Pancreas (tissue), 10 donors: ENCODE results near the gene ALDH4A1. TPM values are rescaled to one million over a fixed set of nuclear protein-coding genes. Genes with fewer than 3 reads are reported as not detected.

Experiments used
- ATAC-seq, 4 donors: fragments of 200-7000 bp; cut with Tn5 transposase; one replicate each; pipeline versions ENCODE4 v1.8.0 to v1.9.1; 2020; ENCODE audit warnings: mild to moderate bottlenecking in 4 of 4, moderate library complexity in 4 of 4
- DNase-seq, 6 donors: peaks; one replicate each; pipeline ENCODE4 v3.0.0-alpha.2; 2020
- FAIRE-seq: peaks from 2 replicates; lab custom pipeline; 2012; peaks lifted over from hg19 to GRCh38; lab: Jason Lieb, UNC
- H3K27ac ChIP-seq, 4 donors: fragments of 200-600 bp; sonication (generic); 1 replicate in 3 of 4; 2 replicates in 1 of 4; pipeline versions ENCODE4 v1.5.0 to v1.8.0; 2020
- H3K27me3 ChIP-seq, 4 donors: fragments of 200-600 bp; one replicate each; pipeline ENCODE4 v1.8.0; 2021
- H3K36me3 ChIP-seq, 3 donors: fragments of 200-600 bp; sonication (generic) in 1 of 3; one replicate each; pipeline versions ENCODE4 v1.5.0 to v1.8.0; 2020 to 2021
- H3K4me1 ChIP-seq, 3 donors: fragments of 200-600 bp; one replicate each; pipeline ENCODE4 v1.8.0; 2021
- H3K4me3 ChIP-seq, 4 donors: fragments of 200-600 bp; sonication (generic) in 2 of 4; one replicate each; pipeline versions ENCODE4 v1.5.0 to v1.8.0; 2020 to 2021
- H3K9me3 ChIP-seq, 4 donors: fragments of 200-600 bp; one replicate each; pipeline ENCODE4 v1.8.0; 2021
- WGBS, 2 donors: extraction: QIAGEN DNeasy Blood & Tissue Kit; methylation state at CpG; one replicate each; pipeline ENCODE4 v1.1.7; 2013; 5-methylcytosine and 5-hydroxymethylcytosine counted together
- intact Hi-C, 3 donors: fragments of 100-400 bp; cut with DNase I; formaldehyde crosslinking; loops; one replicate each; pipeline versions ENCODE4 v1.11.1 to v1.14.2; 2022
- polyA plus RNA-seq, 2 donors: library from polyadenylated mRNA; stranded (reverse); fragments of 200-250 nt; gene quantifications; one replicate each; pipeline ENCODE4 v1.2.3, GENCODE V29; 2013
- total RNA-seq, 6 donors: library from RNA; stranded (reverse); fragmentation: NEBNext Ultra II Directional in 4 of 6; extraction: Animal tissue kit (Norgen Biotek cat#: 25700) in 4 of 6; gene quantifications; one replicate each; pipeline versions ENCODE4 v1.2.1 to v1.2.4, GENCODE V29; 2021 to 2023
- TF ChIP-seq, protein P1 (sequence below), 4 donors: fragments of 200-600 bp; sonication (generic) in 3 of 4; IDR thresholded peaks; one replicate each; pipeline versions ENCODE4 v1.5.0 to v1.8.0; 2021; ENCODE audit warnings: antibody characterized with exemption in 4 of 4
- donor health status: healthy with polysubstance abuse.
- donor health status: DM: no; HTN: no; CAD: no; lungs with moderate emphysema.
- donor health status: DM: no; HTN: no; CAD: no.
- donor health status: control.
- donor health status: control.
- donor health status: Bipolar disorder and iron deficiency.
- donor health status: DM: yes; HTN: yes; CAD: no.
- donor health status: DM: no; HTN: no; CAD: no.
- donor health status: DM: no; HTN: no; CAD: no.
- donor health status: DM: yes; HTN: yes; CAD: no.

The ALDH4A1 gene
- total and polyA plus RNA-seq, 8 donors: 1.4 to 7.6 (median 4.4) TPM

DNA sequence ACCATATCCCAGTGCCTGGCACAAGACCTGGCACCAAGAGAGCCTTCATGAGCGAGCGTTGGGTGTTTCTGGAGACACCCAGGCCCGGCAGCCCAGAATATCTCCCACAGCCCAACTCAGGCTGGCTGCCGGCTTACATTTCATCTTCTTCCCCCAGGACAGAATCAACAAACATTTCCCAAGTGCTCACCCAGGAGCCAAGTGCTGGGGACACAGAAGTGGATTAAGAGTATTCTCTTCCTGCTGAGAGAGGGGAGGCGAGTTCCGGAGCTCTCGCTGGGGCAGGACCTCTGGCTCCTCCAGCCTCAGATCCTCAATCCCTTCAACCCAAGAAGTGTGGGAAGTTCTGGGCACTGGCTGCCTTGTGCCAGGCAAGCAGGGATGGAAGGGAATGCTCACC, 30.5 kb upstream of the ALDH4A1 start:
- H3K27me3 ChIP-seq: no peaks in the 10 kb centered on the region
- intact Hi-C loops: no loop called here
- peaks cover 10 to 25% (median 16%) of the 10 kb centered on the region in 3 donors for H3K4me1 ChIP-seq
- DNase-seq (no peak), ATAC-seq (no peak), FAIRE-seq (no peak)
- peak overlapping the region in 2 of 4 donors; percentile 42 to 50 for H3K27ac ChIP-seq
- TF ChIP-seq, protein P1, sequence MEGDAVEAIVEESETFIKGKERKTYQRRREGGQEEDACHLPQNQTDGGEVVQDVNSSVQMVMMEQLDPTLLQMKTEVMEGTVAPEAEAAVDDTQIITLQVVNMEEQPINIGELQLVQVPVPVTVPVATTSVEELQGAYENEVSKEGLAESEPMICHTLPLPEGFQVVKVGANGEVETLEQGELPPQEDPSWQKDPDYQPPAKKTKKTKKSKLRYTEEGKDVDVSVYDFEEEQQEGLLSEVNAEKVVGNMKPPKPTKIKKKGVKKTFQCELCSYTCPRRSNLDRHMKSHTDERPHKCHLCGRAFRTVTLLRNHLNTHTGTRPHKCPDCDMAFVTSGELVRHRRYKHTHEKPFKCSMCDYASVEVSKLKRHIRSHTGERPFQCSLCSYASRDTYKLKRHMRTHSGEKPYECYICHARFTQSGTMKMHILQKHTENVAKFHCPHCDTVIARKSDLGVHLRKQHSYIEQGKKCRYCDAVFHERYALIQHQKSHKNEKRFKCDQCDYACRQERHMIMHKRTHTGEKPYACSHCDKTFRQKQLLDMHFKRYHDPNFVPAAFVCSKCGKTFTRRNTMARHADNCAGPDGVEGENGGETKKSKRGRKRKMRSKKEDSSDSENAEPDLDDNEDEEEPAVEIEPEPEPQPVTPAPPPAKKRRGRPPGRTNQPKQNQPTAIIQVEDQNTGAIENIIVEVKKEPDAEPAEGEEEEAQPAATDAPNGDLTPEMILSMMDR (IDR thresholded peaks at IDR 0.05): no peak
- 65 to 68% methylated on average over 7 of the region's 7 CpGs for WGBS, 2 donors
- H3K36me3 ChIP-seq: no peaks in the 10 kb centered on the region
- no peak overlapping the region for H3K4me3 ChIP-seq
- no peaks in the 10 kb centered on the region for H3K9me3 ChIP-seq

DNA sequence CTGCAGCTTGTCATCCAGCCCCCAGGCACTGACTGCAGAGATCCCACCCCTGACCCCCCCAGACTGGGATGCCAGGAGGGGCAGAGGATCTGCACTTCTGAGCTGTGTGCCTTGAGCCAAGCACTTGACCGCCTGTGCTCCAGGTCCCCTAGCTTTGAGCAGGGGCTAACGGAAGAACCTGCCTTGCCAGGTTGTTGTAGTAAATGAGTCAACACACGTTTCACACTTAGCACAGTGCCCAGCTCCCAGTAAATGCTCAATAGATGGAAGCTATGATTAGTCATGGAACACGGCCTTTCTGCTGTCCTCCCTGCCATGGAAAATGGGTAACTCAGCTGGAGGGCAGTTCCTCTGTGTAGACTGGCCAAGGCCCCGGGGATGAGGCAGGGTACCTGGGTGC, 30.0 kb upstream of the ALDH4A1 start:
- ATAC-seq: peak; percentile 35 to 57 (median 54)
- peaks cover 10 to 30% (median 16%) of the 10 kb centered on the region in 3 donors for H3K4me1 ChIP-seq
- no peaks in the 10 kb centered on the region for H3K27me3 ChIP-seq
- H3K9me3 ChIP-seq: no peaks in the 10 kb centered on the region
- H3K27ac ChIP-seq: peak overlapping the region in 3 of 4 donors; percentile 7 to 50 (median 42)
- DNase-seq: peak in 1 of 6 donors; percentile 41
- 31 to 44% methylated on average over 5 of the region's 5 CpGs for WGBS, 2 donors
- TF ChIP-seq, protein P1 (IDR thresholded peaks at IDR 0.05): no peak
- intact Hi-C loops: no loop called here
- no peak for FAIRE-seq
- H3K36me3 ChIP-seq: no peaks in the 10 kb centered on the region
- H3K4me3 ChIP-seq: no peak overlapping the region

DNA sequence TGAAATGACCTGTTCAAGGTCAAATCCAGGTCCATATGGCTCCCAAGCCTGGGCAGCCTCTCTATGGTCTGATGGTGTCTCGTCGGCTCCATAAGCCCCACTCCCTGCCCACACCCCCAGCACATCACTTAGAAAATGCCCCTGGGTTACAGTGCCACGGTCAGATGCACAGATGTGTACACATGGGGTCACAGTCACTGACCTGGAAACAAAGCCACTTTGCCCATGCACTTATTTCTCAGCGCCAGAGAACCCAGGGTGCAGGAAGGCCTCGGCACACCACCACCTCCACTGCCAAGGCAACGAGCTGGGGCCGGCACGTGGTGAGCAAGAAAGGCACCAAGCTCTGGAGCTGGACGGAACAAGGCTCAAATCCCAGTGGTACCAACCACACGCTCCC, 29.4 kb upstream of the ALDH4A1 start:
- Histone ChIP-seq H3K36me3 (no peaks in the 10 kb centered on the region), H3K4me1 (peaks cover 14 to 31% (median 15%) of the 10 kb centered on the region in 3 donors), H3K27ac (peak overlapping the region in 3 of 4 donors; percentile 0 to 50 (median 7)), H3K4me3 (no peak overlapping the region), H3K9me3 (no peaks in the 10 kb centered on the region), H3K27me3 (no peaks in the 10 kb centered on the region)
- intact Hi-C loops: no loop called here
- WGBS, 2 donors: 54 to 68% methylated on average over 10 of the region's 10 CpGs
- TF ChIP-seq, protein P1 (IDR thresholded peaks at IDR 0.05): no peak
- DNase-seq (peak in 1 of 6 donors; percentile 40), ATAC-seq (peak in 2 of 4 donors; percentile 3 to 30), FAIRE-seq (no peak)

DNA sequence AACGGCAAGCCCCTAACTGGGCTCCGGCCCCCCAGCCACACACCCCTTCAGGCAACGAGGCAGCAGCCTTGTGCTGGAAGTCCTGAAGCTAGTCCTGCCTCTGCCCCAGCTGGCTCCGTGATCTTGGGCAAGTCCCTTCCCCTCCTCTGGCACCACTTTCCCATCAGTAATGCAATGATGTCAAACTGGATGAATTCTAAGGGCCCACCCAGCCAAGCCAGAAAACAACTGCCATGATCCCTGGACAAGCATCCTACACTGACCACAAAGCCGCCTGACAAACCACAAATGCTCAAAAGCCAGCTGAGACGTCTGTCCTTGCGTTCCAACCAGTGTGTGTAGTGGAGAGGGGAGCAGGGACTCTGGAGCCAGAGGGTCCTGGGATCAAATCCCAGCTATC, 27.3 kb upstream of the ALDH4A1 start:
- Histone ChIP-seq H3K27ac (no peak overlapping the region), H3K36me3 (no peaks in the 10 kb centered on the region), H3K9me3 (no peaks in the 10 kb centered on the region), H3K4me3 (no peak overlapping the region), H3K27me3 (no peaks in the 10 kb centered on the region), H3K4me1 (peaks cover 12 to 34% (median 14%) of the 10 kb centered on the region in 3 donors)
- FAIRE-seq (no peak), DNase-seq (peak in 1 of 6 donors; percentile 45), ATAC-seq (no peak)
- 77 to 78% methylated on average over 7 of the region's 7 CpGs for WGBS, 2 donors
- TF ChIP-seq, protein P1 (IDR thresholded peaks at IDR 0.05): no peak
- intact Hi-C loops: no loop called here

DNA sequence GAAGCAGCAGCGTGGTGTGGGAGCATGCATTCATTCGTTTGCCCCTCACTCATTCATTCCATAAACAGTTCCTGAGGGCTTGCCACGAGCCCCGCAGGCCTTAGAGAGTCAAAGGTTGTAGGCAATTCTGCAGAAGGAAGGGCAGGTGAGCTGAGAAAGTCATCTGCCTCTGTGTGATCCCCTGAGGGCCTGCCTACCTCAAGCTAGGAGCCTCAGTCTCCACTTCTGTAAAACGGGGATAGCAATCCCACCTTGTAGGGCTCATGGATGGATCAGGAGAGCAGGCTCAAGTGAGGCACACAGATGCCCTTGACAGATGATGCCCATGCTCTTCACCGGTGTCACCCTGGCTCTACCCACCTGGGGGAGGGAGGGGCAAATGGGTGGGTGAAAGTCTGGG, 26.6 kb upstream of the ALDH4A1 start:
- Histone ChIP-seq H3K9me3 (no peaks in the 10 kb centered on the region), H3K4me1 (peaks cover 12 to 39% (median 18%) of the 10 kb centered on the region in 3 donors), H3K27ac (no peak overlapping the region), H3K4me3 (no peak overlapping the region), H3K27me3 (no peaks in the 10 kb centered on the region), H3K36me3 (no peaks in the 10 kb centered on the region)
- ATAC-seq: no peak
- DNase-seq: no peak
- 75 to 82% methylated on average over 6 of the region's 6 CpGs for WGBS, 2 donors
- intact Hi-C loops: no loop called here
- no peak for FAIRE-seq
- TF ChIP-seq, protein P1 (IDR thresholded peaks at IDR 0.05): no peak
